Esophagus squamous epithelium (tissue), 4 donors: Measurements from ENCODE around the gene COL24A1.

Experiments used
- POLR2A ChIP-seq, 4 donors: fragments of 450-650 bp; IDR thresholded peaks; one replicate each; pipeline ENCODE4 v1.6.1; 2017; ENCODE audit warnings: antibody characterized with exemption in 4 of 4, mild to moderate bottlenecking in 4 of 4, moderate library complexity in 3 of 4
- TF ChIP-seq, protein P1 (sequence below), 6 experiments: fragments of 450-650 bp in 4 of 6; fragments of 200-600 bp in 2 of 6; sonication (generic) in 2 of 6; IDR thresholded peaks; one replicate each; pipeline ENCODE4 v1.5.1; 2016 to 2019; ENCODE audit warnings: antibody characterized with exemption in 6 of 6, mild to moderate bottlenecking in 4 of 6, moderate library complexity in 4 of 6

GRCh38 chr1:85839459-85839858, 317.1 kb downstream of the COL24A1 start:
- TF ChIP-seq, protein P1, sequence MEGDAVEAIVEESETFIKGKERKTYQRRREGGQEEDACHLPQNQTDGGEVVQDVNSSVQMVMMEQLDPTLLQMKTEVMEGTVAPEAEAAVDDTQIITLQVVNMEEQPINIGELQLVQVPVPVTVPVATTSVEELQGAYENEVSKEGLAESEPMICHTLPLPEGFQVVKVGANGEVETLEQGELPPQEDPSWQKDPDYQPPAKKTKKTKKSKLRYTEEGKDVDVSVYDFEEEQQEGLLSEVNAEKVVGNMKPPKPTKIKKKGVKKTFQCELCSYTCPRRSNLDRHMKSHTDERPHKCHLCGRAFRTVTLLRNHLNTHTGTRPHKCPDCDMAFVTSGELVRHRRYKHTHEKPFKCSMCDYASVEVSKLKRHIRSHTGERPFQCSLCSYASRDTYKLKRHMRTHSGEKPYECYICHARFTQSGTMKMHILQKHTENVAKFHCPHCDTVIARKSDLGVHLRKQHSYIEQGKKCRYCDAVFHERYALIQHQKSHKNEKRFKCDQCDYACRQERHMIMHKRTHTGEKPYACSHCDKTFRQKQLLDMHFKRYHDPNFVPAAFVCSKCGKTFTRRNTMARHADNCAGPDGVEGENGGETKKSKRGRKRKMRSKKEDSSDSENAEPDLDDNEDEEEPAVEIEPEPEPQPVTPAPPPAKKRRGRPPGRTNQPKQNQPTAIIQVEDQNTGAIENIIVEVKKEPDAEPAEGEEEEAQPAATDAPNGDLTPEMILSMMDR (IDR thresholded peaks at IDR 0.05), result no peak
- no peak for TF ChIP-seq POLR2A (IDR thresholded peaks at IDR 0.05)
